Stimulated activated CD4-positive, alpha-beta T cell treated with anti-CD3 and anti-CD28 coated beads, TNF-alpha, amount 100 ng/mL, for 1 hour (primary cell): ENCODE measurements around the gene PCDHGA12.

Experiments
- DNase-seq, 3 donors: peaks; one replicate each; pipeline ENCODE4 v3.0.0-alpha.2; 2020; ENCODE audit warnings: low read depth in 3 of 3, low spot score in 1 of 3

Gene PCDHGA12

GRCh38 chr5:141439411-141440141 is 9.3 kb downstream of the PCDHGA12 start:
- DNase-seq: no peak

DNA sequence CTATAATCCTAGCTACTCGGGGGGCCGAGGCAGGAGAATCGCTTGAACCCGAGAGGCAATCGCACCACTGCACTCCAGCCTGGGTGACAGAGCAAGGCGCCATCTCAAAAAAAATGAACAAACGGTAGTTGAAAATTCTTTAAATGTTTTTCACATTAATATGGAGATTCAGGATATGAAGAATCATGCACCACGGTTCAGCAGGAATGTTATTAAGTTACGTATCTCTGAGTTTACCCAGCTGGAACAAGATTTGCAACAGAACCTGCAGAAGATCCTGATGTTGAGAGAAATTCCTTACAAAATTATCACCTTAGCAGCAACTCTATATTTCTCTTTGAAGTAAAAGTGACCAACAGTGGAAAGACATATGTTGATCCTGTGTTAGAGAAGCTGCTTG is 10.0 kb downstream of the PCDHGA12 start:
- no peak for DNase-seq

GRCh38 chr5:141441571-141442170 is 11.4 kb downstream of the PCDHGA12 start:
- DNase-seq: no peak

DNA sequence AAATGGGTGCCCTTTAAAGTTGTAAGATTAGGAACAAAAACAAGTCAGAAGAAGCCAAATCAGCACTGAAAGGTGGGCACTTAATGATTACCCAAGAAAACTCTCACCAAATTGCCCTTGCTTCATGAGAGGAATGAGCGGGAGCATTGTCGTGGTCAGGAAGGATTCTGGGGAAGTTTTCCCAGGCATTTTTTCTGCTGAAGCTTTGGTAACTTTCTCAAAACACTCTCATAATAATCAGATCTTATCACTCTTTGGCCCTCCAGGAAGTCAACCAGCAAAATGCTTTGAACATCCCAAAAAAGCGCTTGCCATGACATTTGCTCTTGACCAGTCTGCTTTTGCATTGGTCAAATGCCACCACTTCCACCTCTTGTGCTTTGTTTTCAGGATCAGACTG is 35.0 kb downstream of the PCDHGA12 start:
- DNase-seq: no peak

DNA sequence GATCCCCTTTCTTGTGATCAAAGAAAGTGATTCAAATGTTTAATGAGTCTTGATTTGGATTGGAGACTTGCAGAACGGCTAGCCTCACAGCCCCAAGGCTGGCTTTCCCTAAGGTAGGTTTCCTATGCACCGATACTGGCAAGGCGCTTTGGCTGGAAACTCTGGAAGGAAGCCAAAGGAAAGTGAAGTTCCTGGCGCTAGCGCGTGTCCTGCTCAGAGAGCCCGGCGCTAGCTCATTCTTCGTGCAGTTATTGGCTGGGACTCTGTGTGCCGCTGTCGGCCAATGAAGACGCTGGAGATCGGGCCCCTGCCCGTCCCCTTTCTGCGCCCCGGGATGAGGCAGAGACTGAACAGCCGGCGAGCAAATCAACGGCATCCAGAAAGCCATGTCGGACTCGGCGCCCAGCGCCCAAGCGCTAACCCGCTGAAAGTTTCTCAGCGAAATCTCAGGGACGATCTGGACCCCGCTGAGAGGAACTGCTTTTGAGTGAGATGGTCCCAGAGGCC is 45.4 kb downstream of the PCDHGA12 start, which contains the start of gene PCDHGC3:
Gene PCDHGC3, plus strand, starts transcription at position 342 of the 507 bp plus-strand sequence. Its CDS starts 151 bp downstream, at position 493.
- peak in 1 of 3 donors; percentile 23 for DNase-seq

DNA sequence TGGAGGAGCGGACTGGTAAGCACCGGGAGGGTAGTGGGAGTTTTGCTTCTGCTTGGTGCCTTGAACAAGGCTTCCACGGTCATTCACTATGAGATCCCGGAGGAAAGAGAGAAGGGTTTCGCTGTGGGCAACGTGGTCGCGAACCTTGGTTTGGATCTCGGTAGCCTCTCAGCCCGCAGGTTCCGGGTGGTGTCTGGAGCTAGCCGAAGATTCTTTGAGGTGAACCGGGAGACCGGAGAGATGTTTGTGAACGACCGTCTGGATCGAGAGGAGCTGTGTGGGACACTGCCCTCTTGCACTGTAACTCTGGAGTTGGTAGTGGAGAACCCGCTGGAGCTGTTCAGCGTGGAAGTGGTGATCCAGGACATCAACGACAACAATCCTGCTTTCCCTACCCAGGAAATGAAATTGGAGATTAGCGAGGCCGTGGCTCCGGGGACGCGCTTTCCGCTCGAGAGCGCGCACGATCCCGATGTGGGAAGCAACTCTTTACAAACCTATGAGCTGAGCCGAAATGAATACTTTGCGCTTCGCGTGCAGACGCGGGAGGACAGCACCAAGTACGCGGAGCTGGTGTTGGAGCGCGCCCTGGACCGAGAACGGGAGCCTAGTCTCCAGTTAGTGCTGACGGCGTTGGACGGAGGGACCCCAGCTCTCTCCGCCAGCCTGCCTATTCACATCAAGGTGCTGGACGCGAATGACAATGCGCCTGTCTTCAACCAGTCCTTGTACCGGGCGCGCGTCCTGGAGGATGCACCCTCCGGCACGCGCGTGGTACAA is 46.0 kb downstream of the PCDHGA12 start:
- DNase-seq: no peak

DNA sequence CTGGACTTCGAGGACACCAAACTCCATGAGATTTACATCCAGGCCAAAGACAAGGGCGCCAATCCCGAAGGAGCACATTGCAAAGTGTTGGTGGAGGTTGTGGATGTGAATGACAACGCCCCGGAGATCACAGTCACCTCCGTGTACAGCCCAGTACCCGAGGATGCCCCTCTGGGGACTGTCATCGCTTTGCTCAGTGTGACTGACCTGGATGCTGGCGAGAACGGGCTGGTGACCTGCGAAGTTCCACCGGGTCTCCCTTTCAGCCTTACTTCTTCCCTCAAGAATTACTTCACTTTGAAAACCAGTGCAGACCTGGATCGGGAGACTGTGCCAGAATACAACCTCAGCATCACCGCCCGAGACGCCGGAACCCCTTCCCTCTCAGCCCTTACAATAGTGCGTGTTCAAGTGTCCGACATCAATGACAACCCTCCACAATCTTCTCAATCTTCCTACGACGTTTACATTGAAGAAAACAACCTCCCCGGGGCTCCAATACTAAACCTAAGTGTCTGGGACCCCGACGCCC is 46.8 kb downstream of the PCDHGA12 start:
- no peak for DNase-seq

- DNase-seq: no peak
Measured at GRCh38 chr5:141477815-141478214, 47.5 kb downstream of the PCDHGA12 start.

DNA sequence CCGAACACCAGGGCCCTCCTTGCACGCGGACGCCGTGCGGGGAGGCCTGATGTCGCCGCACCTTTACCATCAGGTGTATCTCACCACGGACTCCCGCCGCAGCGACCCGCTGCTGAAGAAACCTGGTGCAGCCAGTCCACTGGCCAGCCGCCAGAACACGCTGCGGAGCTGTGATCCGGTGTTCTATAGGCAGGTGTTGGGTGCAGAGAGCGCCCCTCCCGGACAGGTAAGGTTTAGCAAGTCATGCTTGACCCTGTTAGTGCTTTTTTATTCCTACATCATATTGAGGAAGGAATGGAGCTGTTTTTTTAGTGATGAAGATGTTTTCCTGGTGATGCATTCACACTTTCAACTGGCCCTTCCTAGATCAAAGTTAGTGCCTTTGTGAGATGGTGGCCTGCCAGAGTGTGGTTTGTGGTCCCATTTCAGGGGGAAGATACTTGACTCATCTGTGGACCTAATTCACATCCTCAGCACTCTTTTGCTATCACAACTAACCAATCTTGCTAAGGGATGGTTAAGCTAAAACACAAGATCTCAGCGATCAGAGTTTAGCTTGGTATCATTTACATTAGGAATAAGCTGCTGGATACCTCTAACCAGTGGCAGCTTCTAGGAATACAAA is 48.1 kb downstream of the PCDHGA12 start:
- DNase-seq: no peak

- DNase-seq: no peak
Measured at GRCh38 chr5:141479776-141480175, 49.5 kb downstream of the PCDHGA12 start.
